Measurements from ENCODE around the gene SPATA45. TPM values are rescaled to one million over a fixed set of nuclear protein-coding genes. Genes with fewer than 3 reads are reported as not detected.

Gene SPATA45
- total and polyA plus RNA-seq, 2 of the 13 experiments (the other 11 are each of a cell fraction or from before 2014, with no cell fraction given), result 0.17 to 0.64 TPM

DNA sequence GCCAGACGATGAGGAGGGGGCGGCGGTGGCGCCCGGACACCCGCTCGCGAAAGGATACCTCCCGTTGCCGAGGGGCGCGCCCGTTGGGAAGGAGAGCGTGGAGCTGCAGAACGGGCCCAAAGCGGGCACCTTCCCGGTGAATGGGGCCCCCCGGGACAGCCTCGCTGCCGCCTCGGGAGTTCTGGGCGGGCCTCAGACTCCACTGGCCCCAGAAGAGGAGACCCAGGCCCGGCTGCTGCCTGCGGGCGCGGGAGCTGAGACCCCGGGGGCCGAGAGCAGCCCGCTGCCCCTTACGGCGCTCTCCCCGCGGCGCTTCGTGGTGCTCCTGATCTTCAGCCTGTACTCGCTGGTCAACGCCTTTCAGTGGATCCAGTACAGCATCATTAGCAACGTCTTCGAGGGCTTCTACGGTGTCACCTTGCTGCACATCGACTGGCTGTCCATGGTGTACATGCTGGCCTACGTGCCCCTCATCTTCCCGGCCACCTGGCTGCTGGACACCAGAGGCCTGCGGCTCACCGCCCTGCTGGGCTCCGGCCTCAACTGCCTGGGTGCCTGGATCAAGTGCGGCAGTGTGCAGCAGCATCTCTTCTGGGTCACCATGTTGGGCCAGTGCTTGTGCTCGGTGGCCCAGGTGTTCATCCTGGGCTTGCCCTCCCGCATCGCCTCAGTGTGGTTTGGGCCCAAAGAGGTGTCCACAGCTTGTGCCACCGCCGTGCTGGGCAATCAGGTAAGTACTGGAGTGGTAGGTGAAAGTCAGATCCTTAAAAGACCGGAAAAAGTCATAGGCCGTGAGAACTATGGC lies 11.2 kb upstream of the SPATA45 start (continued):
- TF ChIP-seq, protein P1, sequence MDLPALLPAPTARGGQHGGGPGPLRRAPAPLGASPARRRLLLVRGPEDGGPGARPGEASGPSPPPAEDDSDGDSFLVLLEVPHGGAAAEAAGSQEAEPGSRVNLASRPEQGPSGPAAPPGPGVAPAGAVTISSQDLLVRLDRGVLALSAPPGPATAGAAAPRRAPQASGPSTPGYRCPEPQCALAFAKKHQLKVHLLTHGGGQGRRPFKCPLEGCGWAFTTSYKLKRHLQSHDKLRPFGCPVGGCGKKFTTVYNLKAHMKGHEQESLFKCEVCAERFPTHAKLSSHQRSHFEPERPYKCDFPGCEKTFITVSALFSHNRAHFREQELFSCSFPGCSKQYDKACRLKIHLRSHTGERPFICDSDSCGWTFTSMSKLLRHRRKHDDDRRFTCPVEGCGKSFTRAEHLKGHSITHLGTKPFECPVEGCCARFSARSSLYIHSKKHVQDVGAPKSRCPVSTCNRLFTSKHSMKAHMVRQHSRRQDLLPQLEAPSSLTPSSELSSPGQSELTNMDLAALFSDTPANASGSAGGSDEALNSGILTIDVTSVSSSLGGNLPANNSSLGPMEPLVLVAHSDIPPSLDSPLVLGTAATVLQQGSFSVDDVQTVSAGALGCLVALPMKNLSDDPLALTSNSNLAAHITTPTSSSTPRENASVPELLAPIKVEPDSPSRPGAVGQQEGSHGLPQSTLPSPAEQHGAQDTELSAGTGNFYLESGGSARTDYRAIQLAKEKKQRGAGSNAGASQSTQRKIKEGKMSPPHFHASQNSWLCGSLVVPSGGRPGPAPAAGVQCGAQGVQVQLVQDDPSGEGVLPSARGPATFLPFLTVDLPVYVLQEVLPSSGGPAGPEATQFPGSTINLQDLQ (CRISPR knock-in tag; IDR thresholded peaks at IDR 0.05), result peak; percentile 37; the same call in 1 of the 2 replicates
- TF ChIP-seq KLF9 (CRISPR knock-in tag; IDR thresholded peaks at IDR 0.05; ENCODE audit: low read depth) (no peak), ZNF629 (CRISPR knock-in tag; conservative IDR thresholded peaks at IDR 0.05) (no peak), TSC22D2 (CRISPR knock-in tag; IDR thresholded peaks at IDR 0.05; ENCODE audit: borderline replicate concordance) (no peak), TARDBP (CRISPR knock-in tag; IDR thresholded peaks at IDR 0.05) (no peak), ZNF609 (CRISPR knock-in tag; IDR thresholded peaks at IDR 0.05; ENCODE audit: borderline replicate concordance) (0 out of 2 replicates have a peak, but pooled peaks have one; percentile 8), ZC3H4 (CRISPR knock-in tag; IDR thresholded peaks at IDR 0.05; ENCODE audit: borderline replicate concordance) (no peak), NR0B2 (CRISPR knock-in tag; IDR thresholded peaks at IDR 0.05) (no peak), ZNF564 (CRISPR knock-in tag; IDR thresholded peaks at IDR 0.05) (peak; percentile 9; the same call in 1 of the 2 replicates), AGO2 (optimal IDR thresholded peaks at IDR 0.05; ENCODE audit: low read depth, low read length) (peak; percentile 88), ATF7 (IDR thresholded peaks at IDR 0.05) (no peak), ATF7 (CRISPR knock-in tag; IDR thresholded peaks at IDR 0.05) (0 out of 2 replicates have a peak, but pooled peaks have one; percentile 27), SSRP1 (CRISPR knock-in tag; IDR thresholded peaks at IDR 0.05) (no peak), TFAP4 (IDR thresholded peaks at IDR 0.05; ENCODE audit: borderline replicate concordance, low read depth) (no peak), ZNF878 (CRISPR knock-in tag; IDR thresholded peaks at IDR 0.05) (no peak)
- TF ChIP-seq, protein P2, sequence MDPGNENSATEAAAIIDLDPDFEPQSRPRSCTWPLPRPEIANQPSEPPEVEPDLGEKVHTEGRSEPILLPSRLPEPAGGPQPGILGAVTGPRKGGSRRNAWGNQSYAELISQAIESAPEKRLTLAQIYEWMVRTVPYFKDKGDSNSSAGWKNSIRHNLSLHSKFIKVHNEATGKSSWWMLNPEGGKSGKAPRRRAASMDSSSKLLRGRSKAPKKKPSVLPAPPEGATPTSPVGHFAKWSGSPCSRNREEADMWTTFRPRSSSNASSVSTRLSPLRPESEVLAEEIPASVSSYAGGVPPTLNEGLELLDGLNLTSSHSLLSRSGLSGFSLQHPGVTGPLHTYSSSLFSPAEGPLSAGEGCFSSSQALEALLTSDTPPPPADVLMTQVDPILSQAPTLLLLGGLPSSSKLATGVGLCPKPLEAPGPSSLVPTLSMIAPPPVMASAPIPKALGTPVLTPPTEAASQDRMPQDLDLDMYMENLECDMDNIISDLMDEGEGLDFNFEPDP (CRISPR knock-in tag; conservative IDR thresholded peaks at IDR 0.05), result no peak
- TF ChIP-seq, protein P3, sequence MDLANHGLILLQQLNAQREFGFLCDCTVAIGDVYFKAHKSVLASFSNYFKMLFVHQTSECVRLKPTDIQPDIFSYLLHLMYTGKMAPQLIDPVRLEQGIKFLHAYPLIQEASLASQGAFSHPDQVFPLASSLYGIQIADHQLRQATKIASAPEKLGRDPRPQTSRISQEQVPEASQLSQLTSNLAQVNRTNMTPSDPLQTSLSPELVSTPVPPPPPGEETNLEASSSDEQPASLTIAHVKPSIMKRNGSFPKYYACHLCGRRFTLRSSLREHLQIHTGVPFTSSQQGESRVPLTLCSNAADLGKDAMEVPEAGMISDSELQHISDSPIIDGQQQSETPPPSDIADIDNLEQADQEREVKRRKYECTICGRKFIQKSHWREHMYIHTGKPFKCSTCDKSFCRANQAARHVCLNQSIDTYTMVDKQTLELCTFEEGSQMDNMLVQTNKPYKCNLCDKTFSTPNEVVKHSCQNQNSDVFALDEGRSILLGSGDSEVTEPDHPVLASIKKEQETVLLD (CRISPR knock-in tag; IDR thresholded peaks at IDR 0.05; ENCODE audit: low read depth), result no peak

Measured in HepG2 (cell line).